Glomerular visceral epithelial cell (primary cell): Measurements from ENCODE around the gene SNX7.
A peak's percentile ranks its signal among the peaks of the same experiment; 100 is the strongest.

Experiments
- DNase-seq: peaks from one replicate; pipeline ENCODE4 v3.0.0-alpha.2; 2016; ENCODE audit errors: extremely low spot score

Gene SNX7

DNA sequence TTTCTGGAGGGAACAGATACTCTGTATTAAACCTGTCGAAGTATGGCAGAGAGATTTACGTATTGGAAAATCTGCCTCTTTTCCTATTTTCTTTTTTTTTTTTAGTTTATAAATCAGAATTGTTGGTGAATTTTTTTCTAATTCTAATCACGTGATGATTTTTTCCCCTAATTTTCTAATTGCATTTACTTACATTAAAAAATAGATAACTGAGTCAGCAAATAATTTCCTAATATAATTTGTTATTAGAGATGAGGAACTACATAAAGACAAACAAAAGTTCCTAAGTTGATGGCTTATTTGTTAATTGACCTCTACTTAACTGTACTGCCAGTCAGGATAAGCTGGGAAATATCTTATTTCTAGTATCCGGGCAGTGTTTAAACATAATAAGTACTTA lies 34.6 kb downstream of the SNX7 start:
- no peak for DNase-seq

DNA sequence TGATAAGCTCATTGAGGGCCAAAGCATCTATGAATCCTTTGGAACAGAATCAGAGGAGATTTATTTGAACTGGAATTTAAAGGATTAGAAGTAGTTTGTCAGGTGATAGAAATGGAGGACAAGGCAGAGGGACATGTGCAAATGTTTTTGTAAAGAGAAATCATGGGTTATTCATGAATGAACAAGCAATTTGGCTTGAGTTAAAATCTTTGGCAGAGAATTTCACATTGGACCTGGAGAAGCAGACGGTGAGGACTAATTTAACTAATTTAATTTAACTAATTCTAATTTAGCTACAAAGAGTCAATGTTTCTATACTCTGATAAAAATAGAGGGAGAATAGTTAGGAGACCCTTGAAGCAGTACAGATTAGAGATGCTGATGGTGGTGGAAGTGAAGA lies 36.3 kb downstream of the SNX7 start:
- DNase-seq, result no peak

GRCh38 chr1:98698625-98699024 lies 37.1 kb downstream of the SNX7 start:
- DNase-seq, result no peak

GRCh38 chr1:98700228-98700627 lies 38.7 kb downstream of the SNX7 start:
- DNase-seq, result no peak

- DNase-seq, result no peak
Observed at GRCh38 chr1:98702976-98703375, 41.5 kb downstream of the SNX7 start.

DNA sequence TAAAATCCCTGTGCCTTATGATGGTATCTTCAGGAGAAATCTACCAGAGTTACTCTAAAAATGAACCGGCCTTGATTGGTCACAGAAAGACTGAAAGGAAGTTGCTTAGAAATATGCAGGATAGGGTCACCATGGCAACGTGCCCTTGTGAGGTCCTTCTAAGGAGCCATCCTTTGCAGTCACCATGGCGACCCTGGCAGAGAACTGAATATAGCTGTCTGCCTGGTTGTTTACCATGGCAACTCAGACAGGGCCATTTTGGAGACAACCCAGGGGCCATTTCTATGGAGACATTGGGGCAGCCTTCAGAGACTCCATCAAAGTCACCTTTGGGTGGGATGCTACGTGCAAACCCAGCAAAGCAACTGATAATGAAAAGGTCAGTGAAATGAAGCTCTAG lies 43.0 kb downstream of the SNX7 start:
- DNase-seq, result peak; percentile 15

DNA sequence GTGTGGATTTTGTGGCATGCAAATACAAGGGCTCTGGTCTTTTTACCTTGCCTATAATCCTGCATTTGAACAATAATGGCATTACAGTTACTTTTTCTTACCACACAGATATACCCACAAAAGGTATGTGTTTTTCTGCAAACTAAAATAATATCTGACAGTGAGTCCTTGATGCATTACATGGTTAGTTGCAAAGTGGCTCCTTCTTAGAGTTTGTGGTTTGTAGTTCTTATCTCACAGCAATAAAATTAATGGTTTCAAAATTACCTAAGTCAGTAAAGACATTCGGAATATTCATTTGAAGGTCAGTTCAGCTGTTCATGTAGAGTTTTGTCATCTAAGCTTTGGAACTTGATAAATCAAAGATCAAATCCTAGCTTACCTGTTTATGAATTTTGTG lies 43.5 kb downstream of the SNX7 start:
- no peak for DNase-seq

DNA sequence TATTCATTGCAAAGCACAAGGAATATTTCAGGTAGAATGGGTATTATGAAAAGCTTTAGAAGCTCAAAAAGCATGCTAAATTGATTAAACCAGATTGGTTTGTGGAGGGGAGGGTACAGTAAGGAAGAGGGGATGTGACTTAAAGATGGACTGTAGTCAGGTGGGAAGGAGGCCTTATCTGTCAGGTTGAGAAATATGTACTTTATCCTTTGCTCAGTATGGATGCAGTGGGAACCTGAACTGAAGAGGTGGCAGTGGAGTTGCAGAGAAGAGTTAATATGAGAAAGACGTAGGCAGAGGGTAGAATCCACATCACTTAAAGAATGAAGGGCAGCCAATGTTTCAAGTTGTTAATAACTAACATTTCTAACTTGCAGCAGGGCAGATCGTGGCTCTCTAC lies 44.1 kb downstream of the SNX7 start:
- no peak for DNase-seq

DNA sequence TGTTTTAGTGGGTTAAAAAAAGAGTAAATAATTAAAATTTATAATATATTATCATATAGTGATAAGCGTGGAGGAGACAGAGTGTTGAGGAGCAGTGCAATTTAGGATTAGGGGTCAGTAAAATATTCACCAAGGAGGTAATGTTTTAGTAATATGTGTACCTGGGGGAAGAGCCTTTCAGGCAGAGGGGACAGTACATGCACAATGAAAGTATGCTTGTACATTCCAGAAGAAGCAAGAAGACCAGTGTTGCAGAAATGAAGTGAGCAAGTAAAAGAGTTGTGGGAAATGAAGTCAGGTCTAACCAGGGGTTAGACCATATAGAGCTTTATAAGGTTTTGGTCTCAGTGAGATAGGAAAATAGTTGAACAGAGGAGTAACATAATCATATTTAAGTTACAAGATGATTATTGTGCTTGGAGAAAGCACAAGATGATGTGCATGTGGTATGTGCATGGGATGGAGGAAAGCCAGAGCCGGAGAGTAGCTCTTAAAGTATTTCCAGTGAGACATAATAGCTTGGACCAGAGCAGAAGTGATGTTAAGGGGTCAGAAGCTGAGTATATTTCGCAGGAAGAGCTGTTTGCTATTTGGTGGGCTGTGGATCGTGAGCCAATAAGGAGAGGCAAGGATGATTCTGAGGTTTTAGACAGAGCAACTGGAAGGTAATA lies 44.8 kb downstream of the SNX7 start:
- DNase-seq, result no peak

DNA sequence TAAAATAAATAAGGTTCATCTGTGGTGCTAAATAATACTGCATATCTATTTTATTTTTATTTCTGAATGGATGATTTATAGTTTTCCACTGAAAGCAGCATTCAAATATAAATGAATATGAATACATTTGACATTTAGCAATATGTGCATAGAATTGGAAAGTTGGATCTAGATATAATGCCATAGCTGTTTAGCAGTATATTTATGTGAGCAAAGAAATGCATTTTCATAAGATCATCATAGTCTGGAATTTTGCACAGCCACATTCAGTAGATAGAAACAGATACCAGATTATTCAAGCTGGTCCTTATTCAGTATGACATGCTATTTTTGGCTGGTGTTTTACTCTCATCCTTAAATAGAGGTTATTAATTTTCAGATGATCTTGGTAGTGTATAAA lies 46.0 kb downstream of the SNX7 start:
- no peak for DNase-seq

DNA sequence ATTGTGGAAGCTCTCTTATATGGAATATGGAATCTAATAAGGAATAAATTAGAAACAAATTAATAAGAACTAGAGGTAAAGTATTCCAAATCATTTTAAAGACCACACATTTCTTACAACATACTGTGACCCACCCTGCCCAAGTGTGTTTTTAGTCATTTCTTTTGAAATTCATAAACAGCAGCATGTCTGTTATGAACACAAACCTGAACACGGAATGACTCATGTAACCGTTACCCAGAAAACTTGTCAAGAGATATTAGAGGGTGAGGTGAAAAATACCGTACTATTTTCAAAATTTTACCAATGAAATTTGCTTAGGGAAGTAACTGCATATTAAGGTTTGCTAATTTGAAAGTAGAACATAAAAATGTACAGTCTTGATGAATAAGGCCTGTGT lies 48.4 kb downstream of the SNX7 start:
- no peak for DNase-seq

GRCh38 chr1:98723574-98723973 lies 62.1 kb downstream of the SNX7 start:
- DNase-seq, result no peak

DNA sequence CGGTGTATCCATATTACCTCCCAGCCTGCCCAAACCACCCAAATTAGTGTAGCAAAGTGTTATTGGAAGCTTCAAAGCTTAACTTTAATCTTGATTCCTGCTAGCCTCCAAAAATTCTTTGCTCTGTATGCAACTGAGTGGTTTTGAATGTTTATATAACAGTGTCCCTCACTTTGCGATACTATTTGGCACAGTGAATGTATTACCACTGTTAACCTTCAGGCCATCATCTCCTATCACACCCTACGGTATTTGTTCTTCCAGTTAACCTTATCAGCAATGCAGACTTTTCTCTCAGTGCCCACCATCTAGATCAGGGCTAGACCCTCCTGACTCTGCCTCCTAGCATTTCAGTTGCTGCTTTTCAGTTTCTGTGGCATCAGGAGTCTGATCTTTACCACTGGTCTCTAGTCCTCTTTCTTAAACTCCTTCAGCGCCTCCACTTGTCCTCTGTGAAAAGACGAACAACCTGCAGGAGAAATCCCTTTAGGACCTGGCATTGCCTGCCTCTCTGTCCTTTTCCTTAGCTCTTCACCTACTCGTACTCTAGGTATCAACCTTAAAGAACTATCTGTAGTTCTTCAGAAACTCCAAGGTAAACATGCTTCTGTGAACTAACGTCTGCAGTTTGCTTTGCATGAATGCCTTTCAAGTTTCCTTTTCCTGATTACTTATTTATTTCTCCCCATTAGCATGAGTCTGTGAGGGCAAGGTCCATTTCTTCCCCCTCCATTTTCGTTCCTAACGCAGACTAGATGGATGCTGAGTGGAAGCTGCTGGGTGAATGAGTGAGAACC lies 71.7 kb downstream of the SNX7 start:
- DNase-seq, result peak; percentile 58

GRCh38 chr1:98733782-98734112 lies 72.2 kb downstream of the SNX7 start:
- DNase-seq, result no peak

DNA sequence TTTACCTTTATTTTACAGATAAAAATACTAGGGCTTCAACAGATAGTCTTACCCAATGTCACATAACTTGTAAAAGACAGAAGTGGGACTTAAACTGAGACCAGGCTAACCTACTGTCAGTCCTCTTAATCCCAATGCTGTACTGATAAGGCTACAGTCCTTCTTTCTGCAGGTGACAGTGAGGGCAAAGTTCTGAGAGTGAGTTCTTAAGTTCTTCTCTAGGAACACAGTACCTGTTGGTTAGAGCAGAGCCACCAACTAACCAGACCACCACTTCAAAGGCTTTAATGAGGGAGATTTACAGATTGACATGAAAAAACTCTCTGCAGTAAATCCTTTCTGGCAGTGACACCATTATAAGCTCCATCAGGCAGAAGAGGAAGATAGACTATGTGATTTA lies 74.2 kb downstream of the SNX7 start:
- no peak for DNase-seq

GRCh38 chr1:98737835-98738234 lies 76.3 kb downstream of the SNX7 start:
- no peak for DNase-seq

DNA sequence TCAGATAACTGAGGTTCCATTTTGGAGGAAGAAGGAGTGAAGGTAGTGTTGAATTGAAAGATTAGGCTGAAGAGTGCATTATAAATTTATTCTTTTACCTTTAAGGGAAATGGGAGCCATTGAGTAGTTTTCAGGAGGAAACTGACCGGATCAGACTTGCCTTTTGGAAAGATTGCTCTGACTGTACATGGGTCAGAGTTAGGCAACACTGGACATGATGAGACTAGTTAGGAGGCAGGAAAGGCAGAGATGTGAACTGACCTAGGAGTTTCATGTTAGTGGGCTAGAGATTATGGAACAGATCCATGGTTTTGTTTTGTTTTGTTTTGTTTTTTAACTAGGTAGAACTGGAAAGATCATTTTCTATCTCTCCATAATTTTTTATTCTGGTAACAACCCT lies 78.2 kb downstream of the SNX7 start:
- no peak for DNase-seq

DNA sequence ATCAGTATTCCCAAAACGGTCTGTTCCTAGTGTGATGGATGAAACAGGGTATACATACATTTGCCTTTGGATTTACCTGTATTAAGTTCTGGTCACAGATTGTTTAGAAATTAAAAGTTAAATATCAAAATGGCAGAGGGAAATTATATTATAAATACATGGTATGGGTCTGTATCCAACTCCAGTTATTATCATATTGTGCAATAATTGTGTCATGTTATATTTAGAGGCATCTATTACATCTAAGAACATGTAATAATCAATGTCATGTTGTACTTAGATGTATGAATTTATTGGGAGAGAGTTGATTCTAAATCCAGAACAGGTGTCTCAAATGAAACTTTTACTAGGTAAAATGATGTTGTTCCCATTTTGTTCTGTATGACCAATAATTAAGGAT lies 79.6 kb downstream of the SNX7 start:
- DNase-seq, result no peak

DNA sequence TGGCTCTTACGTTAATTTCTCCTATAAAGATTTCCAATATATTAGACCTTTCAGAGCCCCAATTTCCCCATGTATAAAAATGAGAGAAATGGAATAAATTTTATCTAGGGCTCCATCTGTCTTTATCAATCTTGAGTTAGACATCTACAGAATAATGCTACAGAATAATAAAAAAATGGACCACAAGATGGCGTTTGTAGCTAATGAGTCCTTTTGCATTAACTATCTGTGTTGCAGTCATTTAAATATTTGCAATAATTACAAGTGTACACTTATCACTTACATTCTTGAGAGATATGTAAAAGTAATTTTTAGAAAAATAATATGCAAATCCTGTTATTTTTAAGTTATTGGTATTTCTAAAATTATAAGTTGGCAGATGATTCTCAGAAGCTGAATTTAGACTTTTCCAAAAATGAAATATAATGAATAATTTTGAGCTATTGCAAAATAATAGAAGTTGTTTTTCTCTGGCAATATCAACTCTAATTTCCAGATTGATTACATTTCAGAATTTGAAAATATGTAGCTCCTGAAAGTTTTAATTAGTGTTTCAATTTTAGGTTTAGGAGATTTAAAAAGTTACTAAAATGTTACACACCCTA lies 87.7 kb downstream of the SNX7 start:
- no peak for DNase-seq

DNA sequence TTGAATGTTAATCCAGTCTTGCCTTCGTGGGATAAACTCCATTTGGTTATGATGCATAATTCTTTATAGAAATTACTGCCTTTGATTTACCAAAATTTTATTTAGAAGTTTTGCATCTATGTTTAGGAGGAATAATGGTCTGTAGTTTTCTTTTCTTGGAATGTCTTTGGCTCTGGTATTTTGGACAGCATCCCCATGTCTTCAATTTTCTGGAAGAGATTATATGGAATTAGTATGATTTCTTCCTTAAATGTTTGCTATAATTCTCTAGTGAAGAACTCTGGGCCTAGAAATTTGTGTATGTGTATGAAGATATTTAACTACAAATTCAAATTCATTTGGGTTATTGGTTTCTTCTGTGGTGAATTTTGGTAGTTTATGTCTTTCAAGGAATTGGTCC lies 92.7 kb downstream of the SNX7 start:
- DNase-seq, result no peak

DNA sequence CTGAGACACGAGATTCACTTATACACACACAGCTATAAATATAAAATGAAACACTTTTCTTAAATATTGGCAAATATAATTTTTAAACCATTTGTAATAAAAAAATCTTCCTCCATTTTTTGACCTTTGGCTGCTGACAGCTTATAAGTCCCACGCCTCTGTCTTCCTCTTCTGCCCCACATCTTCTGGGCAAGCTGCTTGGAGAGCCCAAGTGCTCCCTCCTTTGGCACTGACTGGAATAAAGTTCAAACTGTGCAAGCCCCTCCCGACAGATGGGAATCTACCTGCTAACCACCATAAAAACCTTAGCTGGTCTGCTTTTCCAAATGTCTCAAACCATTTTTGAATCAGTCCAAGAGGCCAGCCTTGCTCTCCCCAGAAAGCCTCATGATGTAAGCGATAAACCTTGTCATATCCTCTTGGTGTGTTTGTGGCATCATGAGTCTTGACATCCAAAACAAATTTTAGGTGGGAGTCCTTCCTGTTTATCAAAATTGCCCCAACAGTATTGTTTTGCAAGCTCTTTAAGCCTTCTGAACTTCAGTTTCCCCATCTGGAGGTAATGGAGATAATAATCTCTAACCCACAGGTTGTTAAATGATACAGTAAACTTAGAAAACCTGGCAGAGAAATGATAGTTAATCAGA lies 99.8 kb downstream of the SNX7 start:
- DNase-seq, result no peak

GRCh38 chr1:98763488-98764150 lies 102.1 kb downstream of the SNX7 start:
- no peak for DNase-seq
